Right renal cortex interstitium (tissue), 3 donors: ENCODE results near the gene ADAMTSL2. TPM values are rescaled to one million over a fixed set of nuclear protein-coding genes. Genes with fewer than 3 reads are reported as not detected.
"Not testable (repeated sequence)": the region's sequence is repeated elsewhere in the genome, so short reads cannot be mapped to it uniquely, and the experiment has no call there.

Experiments
- DNase-seq, 3 donors: peaks; one replicate each; pipeline ENCODE4 v3.0.0-alpha.2; 2013; ENCODE audit warnings: low read depth in 3 of 3, low spot score in 2 of 3
- polyA plus RNA-seq, 3 donors: library from polyadenylated mRNA; unstranded; fragments of 120-200 nt; gene quantifications; one replicate each; pipeline ENCODE4 v1.2.1, GENCODE V29; 2013; ENCODE audit not compliant: insufficient read length in 3 of 3

ADAMTSL2 gene
- polyA plus RNA-seq, 3 donors: 1.3 to 1.4 (median 1.3) TPM

GRCh38 chr9:133553973-133554713 is 19.6 kb downstream of the ADAMTSL2 start:
- no peak for DNase-seq

- DNase-seq: no peak
Observed at GRCh38 chr9:133554729-133555128, 20.2 kb downstream of the ADAMTSL2 start.

- DNase-seq: no peak
Observed at GRCh38 chr9:133556354-133556753, 21.9 kb downstream of the ADAMTSL2 start.

- DNase-seq: no peak
Observed at GRCh38 chr9:133557581-133557980, 23.1 kb downstream of the ADAMTSL2 start.

DNA sequence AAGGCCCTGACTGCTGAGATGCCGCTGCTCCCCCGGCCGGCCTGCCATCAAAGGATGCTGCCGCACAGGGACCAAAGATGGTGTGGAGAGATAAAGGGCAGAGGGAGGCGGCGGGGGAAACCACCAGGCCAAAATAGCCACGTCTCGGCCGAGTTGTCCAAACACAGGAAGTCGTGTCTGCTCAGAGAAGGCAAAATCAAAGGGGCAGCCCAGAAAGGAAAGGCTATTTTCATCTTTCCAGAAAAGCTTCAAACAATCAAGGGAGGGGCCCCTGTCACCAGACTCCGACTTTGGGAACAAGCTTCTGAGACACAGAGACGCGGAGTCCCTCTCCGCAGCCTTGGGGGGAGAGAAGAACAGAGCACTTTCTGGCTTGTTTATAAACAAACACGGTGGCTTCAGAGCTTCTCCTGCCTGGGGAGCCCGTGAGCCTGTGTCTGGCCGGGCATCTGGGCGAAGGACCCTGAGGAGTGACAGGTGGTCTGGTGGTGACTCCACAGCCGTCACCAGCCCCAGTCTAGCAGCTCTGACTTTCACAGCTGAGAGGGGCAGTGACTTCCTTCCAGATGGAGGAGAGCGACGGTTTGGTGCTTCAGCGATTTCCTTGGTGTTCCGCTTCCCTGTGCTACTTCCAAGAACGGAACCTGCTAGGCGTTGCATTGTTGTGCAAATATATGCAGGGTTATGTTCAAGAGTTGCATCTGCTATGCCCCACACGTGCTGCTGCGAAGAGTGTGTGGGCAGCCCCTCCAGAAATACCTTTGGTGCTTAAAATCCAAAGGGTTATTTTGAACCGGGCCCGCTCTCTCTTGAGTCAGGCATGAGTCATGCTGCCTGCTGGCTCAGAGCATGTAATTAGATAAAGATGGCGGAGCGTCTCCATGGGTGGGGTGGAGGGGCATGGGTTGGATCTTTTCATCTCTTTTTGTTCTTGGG is 24.0 kb downstream of the ADAMTSL2 start:
- no peak for DNase-seq

DNA sequence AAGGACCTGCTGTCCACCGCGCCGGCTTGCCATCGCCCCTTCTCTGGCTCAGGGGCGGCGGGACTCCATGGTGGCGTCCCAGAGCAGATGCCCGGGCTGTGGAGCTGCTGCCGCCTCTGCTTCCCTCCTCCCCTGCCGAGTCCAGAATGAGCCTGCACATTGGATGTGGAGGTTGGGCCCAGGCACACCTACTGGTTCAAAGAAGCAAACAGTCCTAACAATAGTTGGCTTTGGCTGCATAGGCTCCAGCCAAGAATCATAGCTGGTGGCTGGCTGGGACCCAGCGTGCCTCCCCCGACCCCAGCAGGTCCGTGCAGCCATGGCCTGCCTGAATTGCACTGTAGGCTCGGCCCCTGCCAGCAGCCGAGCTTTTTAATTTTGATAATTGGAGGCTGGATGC is 25.8 kb downstream of the ADAMTSL2 start:
- no peak for DNase-seq

GRCh38 chr9:133560944-133561343 is 26.4 kb downstream of the ADAMTSL2 start:
- DNase-seq: no peak

GRCh38 chr9:133561976-133562554 is 27.6 kb downstream of the ADAMTSL2 start:
- DNase-seq: no peak

DNA sequence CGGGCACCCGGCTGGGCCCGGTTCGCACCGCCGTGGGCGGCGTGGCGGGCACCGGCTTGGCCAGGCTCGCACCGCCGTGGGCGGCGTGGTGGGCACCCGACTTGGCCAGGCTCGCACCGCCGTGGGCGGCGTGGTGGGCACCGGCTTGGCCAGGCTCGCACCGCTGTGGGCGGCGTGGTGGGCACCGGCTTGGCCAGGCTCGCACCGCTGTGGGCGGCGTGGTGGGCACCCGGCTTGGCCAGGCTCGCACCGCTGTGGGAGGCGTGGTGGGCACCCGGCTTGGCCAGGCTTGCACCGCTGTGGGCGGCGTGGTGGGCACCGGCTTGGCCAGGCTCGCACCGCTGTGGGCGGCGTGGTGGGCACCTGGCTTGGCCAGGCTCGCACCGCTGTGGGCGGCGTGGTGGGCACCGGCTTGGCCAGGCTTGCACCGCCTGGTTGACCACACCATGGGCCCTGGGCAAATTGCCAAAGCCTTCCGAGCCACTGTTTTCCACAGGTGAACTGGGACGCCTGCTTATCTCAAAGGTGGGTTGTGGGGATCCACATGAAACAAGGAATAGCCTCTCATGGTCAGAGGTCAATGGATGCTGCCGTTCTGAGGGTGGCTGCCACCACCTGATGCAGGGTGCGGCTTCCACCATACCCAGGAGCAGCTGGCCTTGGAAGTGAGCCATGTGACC is 28.2 kb downstream of the ADAMTSL2 start:
- no peak for DNase-seq

GRCh38 chr9:133563291-133563796 is 28.8 kb downstream of the ADAMTSL2 start:
- no peak for DNase-seq

DNA sequence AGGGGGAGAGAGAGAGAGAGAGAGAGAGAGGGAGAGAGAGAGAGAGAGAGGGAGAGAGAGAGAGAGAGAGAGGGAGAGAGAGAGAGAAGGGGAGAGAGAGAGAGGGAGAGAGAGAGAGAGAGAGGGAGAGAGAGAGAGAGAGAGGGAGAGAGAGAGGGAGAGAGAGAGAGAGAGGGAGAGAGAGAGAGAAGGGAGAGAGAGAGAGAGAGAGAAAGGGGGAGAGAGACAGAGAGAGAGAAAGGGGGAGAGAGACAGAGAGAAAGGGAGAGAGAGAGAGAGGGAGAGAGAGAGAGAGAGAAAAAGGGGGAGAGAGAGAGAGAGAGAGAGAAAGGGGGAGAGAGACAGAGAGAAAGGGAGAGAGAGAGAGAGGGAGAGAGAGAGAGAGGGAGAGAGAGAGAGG is 29.3 kb downstream of the ADAMTSL2 start:
- DNase-seq: not testable (repeated sequence)

DNA sequence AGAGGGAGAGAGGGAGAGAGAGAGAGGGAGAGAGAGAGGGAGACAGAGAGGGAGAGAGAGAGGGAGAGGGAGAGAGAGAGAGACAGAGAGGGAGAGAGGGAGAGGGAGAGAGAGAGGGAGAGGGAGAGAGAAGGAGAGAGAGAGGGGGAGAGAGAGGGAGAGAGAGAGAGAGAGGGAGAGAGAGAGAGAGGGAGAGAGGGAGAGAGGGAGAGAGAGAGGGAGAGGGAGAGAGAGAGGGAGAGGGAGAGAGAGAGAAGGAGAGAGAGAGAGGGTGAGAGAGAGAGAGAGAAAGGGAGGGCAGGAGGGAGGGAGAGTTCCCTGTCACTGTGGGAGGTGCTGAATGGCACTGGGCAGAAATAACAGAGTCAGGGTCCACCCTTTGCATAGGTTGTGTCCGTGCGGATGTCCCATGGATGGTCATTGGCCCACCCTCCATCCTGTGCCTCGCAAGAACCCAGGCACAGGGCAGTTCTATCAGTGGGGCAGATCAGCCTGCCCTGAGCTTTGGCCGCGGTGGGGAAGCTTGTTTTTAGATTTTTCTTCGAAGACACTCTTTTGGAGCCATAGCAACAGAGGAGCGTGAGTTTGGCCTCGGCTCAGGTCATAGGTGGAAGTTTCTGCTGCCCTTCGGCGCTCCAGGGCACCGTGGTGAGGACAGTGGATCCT is 30.1 kb downstream of the ADAMTSL2 start:
- no peak for DNase-seq

GRCh38 chr9:133566382-133566781 is 31.9 kb downstream of the ADAMTSL2 start:
- no peak for DNase-seq

DNA sequence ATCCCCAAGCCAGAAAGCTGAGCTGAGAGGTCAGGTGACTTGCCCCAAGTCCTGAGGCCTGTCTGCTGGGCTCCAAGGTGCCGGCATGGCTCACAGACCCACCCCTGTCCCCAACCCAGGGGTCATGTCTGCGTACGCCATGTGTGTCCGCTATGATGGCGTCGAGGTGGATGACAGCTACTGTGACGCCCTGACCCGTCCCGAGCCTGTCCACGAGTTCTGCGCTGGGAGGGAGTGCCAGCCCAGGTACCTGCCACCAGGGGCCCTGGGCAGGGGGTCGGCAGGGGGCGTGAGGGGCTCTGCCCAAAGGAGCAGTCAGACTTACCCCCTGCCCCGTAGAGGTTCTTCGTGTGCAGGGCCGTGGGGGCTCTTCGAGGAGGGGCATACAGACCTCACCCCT is 32.3 kb downstream of the ADAMTSL2 start:
- no peak for DNase-seq

DNA sequence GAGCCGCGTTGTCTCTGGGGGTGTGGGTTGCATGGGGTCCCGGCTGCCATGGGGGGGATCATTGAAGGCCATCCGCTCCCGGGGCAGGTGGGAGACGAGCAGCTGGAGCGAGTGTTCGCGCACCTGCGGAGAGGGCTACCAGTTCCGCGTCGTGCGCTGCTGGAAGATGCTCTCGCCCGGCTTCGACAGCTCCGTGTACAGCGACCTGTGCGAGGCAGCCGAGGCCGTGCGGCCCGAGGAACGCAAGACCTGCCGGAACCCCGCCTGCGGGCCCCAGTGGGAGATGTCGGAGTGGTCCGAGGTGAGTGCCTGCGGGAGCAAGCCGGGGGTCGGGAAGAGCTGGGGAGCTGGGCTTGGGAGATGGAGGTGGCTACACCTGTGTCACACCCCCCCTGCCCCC is 33.7 kb downstream of the ADAMTSL2 start:
- no peak for DNase-seq

- DNase-seq: no peak
Observed at GRCh38 chr9:133569121-133569785, 34.7 kb downstream of the ADAMTSL2 start.

GRCh38 chr9:133569891-133570690 is 35.6 kb downstream of the ADAMTSL2 start:
- DNase-seq: no peak

GRCh38 chr9:133570691-133571080 is 36.2 kb downstream of the ADAMTSL2 start:
- DNase-seq: no peak

- no peak for DNase-seq
Observed at GRCh38 chr9:133571391-133571890, 36.9 kb downstream of the ADAMTSL2 start.
